K562 (cell line): ENCODE results near the gene P3H4. TPM values are rescaled to one million over a fixed set of nuclear protein-coding genes. Genes with fewer than 3 reads are reported as not detected.

Experiments
- ATAC-seq: fragments of 200-7000 bp; cut with Tn5 transposase; 3 replicates; pipeline ENCODE4 v1.9.1; 2020; ENCODE audit warnings: moderate library complexity
- BruUV-seq: library from RNA; stranded (reverse); fragments of 400-500 nt; replicated peaks from 2 replicates; lab custom pipeline; 2021; lab: Mats Ljungman, UMichigan
- CTCF ChIA-PET: fragments of 300-600 bp; formaldehyde crosslinking; extraction: SDS; loops from one replicate; lab custom pipeline; 2021; ENCODE audit warnings: low intra/inter-chr PET ratio; lab: Yijun Ruan, JAX
- POLR2A ChIA-PET: fragments of 300-600, 350-650 bp; sonication (Branson Sonifier 250); formaldehyde crosslinking; extraction: SDS; loops from one replicate; lab custom pipeline; 2021; ENCODE audit warnings: antibody characterized with exemption, inconsistent platforms; lab: Yijun Ruan, JAX
- DNase-seq, 4 experiments: peaks; one replicate each; pipeline versions ENCODE4 v3.0.0 to v3.0.0-alpha.2; 2011 to 2018; ENCODE audit warnings: low spot score in 3 of 4, mixed read lengths in 3 of 4; ENCODE audit errors: extremely low read depth in 1 of 4
- FAIRE-seq: peaks from 2 replicates; lab custom pipeline; 2011; peaks lifted over from hg19 to GRCh38; lab: Jason Lieb, UNC
- H2AFZ ChIP-seq: 2 replicates; pipeline ENCODE4 v1.6.0; 2011; ENCODE audit warnings: low read depth, low read length, control low read depth, inconsistent platforms
- H3K27ac ChIP-seq: fragments of 200-600 bp; 3 replicates; pipeline ENCODE4 v1.8.0; 2011; ENCODE audit warnings: low read depth, mild to moderate bottlenecking, control low read depth, inconsistent platforms, low read length, moderate library complexity, mixed read lengths; ENCODE audit errors: extremely low read depth
- H3K27me3 ChIP-seq, 2 experiments: fragments of 300-600 bp in 1 of 2; 2 replicates in 1 of 2; 3 replicates in 1 of 2; pipeline versions ENCODE4 v1.6.0 to v1.8.0; 2011; ENCODE audit warnings: inconsistent platforms in 2 of 2, low read length in 2 of 2, mild to moderate bottlenecking in 1 of 2, mixed read lengths in 1 of 2, moderate library complexity in 1 of 2; ENCODE audit not compliant: control insufficient read depth in 2 of 2, insufficient read depth in 2 of 2
- H3K36me3 ChIP-seq: fragments of 300-600 bp; 3 replicates; pipeline ENCODE4 v1.8.0; 2011; ENCODE audit warnings: mild to moderate bottlenecking, low read length, inconsistent platforms; ENCODE audit not compliant: control insufficient read depth, insufficient read depth
- H3K4me1 ChIP-seq, 2 experiments: fragments of 200-600 bp in 1 of 2; replicated peaks in 1 of 2; 2 replicates in 1 of 2; 3 replicates in 1 of 2; pipeline versions ENCODE4 v1.5.1 to v1.8.0; 2011; ENCODE audit warnings: inconsistent platforms in 2 of 2, low read length in 2 of 2, mild to moderate bottlenecking in 1 of 2, mixed read lengths in 1 of 2, moderate library complexity in 1 of 2; ENCODE audit not compliant: control insufficient read depth in 2 of 2, insufficient read depth in 2 of 2
- H3K4me2 ChIP-seq: 2 replicates; pipeline ENCODE4 v1.6.1; 2011; ENCODE audit warnings: low read length, control low read depth, inconsistent platforms, mixed read lengths; ENCODE audit not compliant: insufficient read depth
- H3K4me3 ChIP-seq: fragments of 200-600 bp; sonication (generic), shearing (Covaris generic); 2 replicates; pipeline ENCODE4 v1.5.1; 2016; ENCODE audit warnings: control low read depth, inconsistent platforms
- H3K79me2 ChIP-seq: fragments of 200-600 bp; 3 replicates; pipeline ENCODE4 v1.8.0; 2011; ENCODE audit warnings: low read length, inconsistent platforms; ENCODE audit not compliant: control insufficient read depth, insufficient read depth
- H3K9ac ChIP-seq, 2 experiments: 2 replicates each; pipeline versions ENCODE4 v1.6.0 to v1.6.1; 2011; ENCODE audit warnings: low read depth in 2 of 2, low read length in 2 of 2, control low read depth in 1 of 2, inconsistent platforms in 1 of 2, mild to moderate bottlenecking in 1 of 2, mixed read lengths in 1 of 2; ENCODE audit not compliant: insufficient read depth in 1 of 2
- H3K9me1 ChIP-seq: one replicate; pipeline ENCODE4 v1.6.0; 2011; ENCODE audit warnings: inconsistent platforms, mild to moderate bottlenecking, low read length, moderate library complexity; ENCODE audit not compliant: control insufficient read depth, insufficient read depth
- H3K9me3 ChIP-seq: replicated peaks from 2 replicates; pipeline ENCODE4 v1.5.1; 2011; ENCODE audit warnings: low read depth, low read length, inconsistent platforms; ENCODE audit not compliant: control insufficient read depth, insufficient read depth
- H4K20me1 ChIP-seq: replicated peaks from 2 replicates; pipeline ENCODE4 v1.6.1; 2011; ENCODE audit warnings: low read length, inconsistent platforms, mixed read lengths; ENCODE audit not compliant: control insufficient read depth, insufficient read depth
- ATF7 ChIP-seq: fragments of 450-650 bp; IDR thresholded peaks from 2 replicates; pipeline ENCODE4 v1.7.1; 2014; ENCODE audit warnings: mild to moderate bottlenecking, moderate library complexity
- BHLHE40 ChIP-seq: IDR thresholded peaks from 2 replicates; pipeline ENCODE4 v1.6.1; 2011; ENCODE audit warnings: low read length, improper control_type of control experiment
- DDX20 ChIP-seq: fragments of 450-650 bp; IDR thresholded peaks from 2 replicates; pipeline ENCODE4 v1.6.1; 2016; ENCODE audit warnings: missing genetic modification characterization, low read depth, mild to moderate bottlenecking, missing compliant biosample characterization, moderate library complexity
- ESRRA ChIP-seq: fragments of 450-650 bp; IDR thresholded peaks from 2 replicates; pipeline ENCODE4 v1.6.1; 2014; ENCODE audit warnings: low read depth, mild to moderate bottlenecking, moderate library complexity, borderline replicate concordance
- HDAC1 ChIP-seq, 2 experiments: fragments of 450-650 bp; IDR thresholded peaks; 2 replicates each; pipeline ENCODE4 v1.6.1; 2016 to 2017; ENCODE audit warnings: inconsistent platforms in 1 of 2, mild to moderate bottlenecking in 1 of 2, moderate library complexity in 1 of 2
- IRF2 ChIP-seq: sonication (generic); formaldehyde crosslinking; IDR thresholded peaks from 2 replicates; pipeline ENCODE4 v1.8.1; 2022; ENCODE audit warnings: mild to moderate bottlenecking, missing genetic modification reagents
- KDM1A ChIP-seq, 2 experiments: fragments of 450-650 bp; IDR thresholded peaks; 2 replicates each; pipeline ENCODE4 v1.6.1; 2016; ENCODE audit warnings: mild to moderate bottlenecking in 2 of 2
- KHSRP ChIP-seq: fragments of 450-650 bp; IDR thresholded peaks from 2 replicates; pipeline ENCODE4 v1.6.1; 2017
- KLF16 ChIP-seq: IDR thresholded peaks from 2 replicates; pipeline ENCODE4 v1.6.1; 2016; ENCODE audit warnings: antibody characterized with exemption
- PHB2 ChIP-seq: fragments of 450-650 bp; IDR thresholded peaks from 2 replicates; pipeline ENCODE4 v1.6.1; 2017; ENCODE audit warnings: low read depth
- POLR2B ChIP-seq: fragments of 450-650 bp; IDR thresholded peaks from 2 replicates; pipeline ENCODE4 v1.6.1; 2018; ENCODE audit warnings: low read depth; ENCODE audit not compliant: partially characterized antibody
- SMAD4 ChIP-seq: fragments of 250-450 bp; sonication (Bioruptor Pico); conservative IDR thresholded peaks from 2 replicates; pipeline ENCODE4 v1.8.0; 2021; ENCODE audit warnings: inconsistent platforms, mild to moderate bottlenecking, moderate library complexity
- TCF3 ChIP-seq: sonication (generic); formaldehyde crosslinking; IDR thresholded peaks from 2 replicates; pipeline ENCODE4 v1.4.0; 2020; ENCODE audit warnings: mild to moderate bottlenecking, missing genetic modification reagents
- WGBS: fragments of 100-300 bp; shearing (Covaris generic); methylation state at CpG from one replicate; pipeline ENCODE4 v1.1.6; 2016; ENCODE audit warnings: low coverage, mixed read lengths; ENCODE audit not compliant: insufficient coverage; ENCODE audit errors: missing lambda C conversion rate; 5-methylcytosine and 5-hydroxymethylcytosine counted together
- in situ Hi-C: fragments of 300-500 bp; cut with MboI; formaldehyde crosslinking; loops from 4 replicates; pipeline ENCODE4 v1.15.0; 2018; ENCODE audit warnings: inconsistent platforms, mixed read lengths
- intact Hi-C: fragments of 100-400 bp; cut with micrococcal nuclease; formaldehyde crosslinking; loops from 2 replicates; pipeline ENCODE4 v1.14.2; 2022
- polyA plus RNA-seq, 8 experiments: library from polyadenylated mRNA; depleted of rRNA in 4 of 8; stranded (reverse) in 5 of 8; unstranded in 3 of 8; fragments of >200 nt; fragmentation: Nextera tagmentation in 2 of 8; fragmentation: Illumina TruSeq in 1 of 8; extraction: Ambion mirVana in 2 of 8; extraction: Trizol in 1 of 8; gene quantifications; 2 replicates each; pipeline versions ENCODE4 v1.2.1 to v1.2.3, GENCODE V29; 2011 to 2014; ENCODE audit warnings: inconsistent platforms in 1 of 8, missing spikeins in 1 of 8
- total RNA-seq, 7 experiments: library from RNA; depleted of rRNA in 6 of 7; stranded (reverse); fragments of >200 nt in 6 of 7; fragmentation: Illumina TruSeq in 2 of 7; extraction: Trizol in 2 of 7; gene quantifications; 2 replicates each; pipeline versions ENCODE4 v1.2.1 to v1.2.3, GENCODE V29; 2011 to 2021; ENCODE audit warnings: low replicate concordance in 1 of 7
- TF ChIP-seq, protein P1 (sequence below): fragments of 250-450 bp; sonication (Bioruptor Pico); IDR thresholded peaks from 2 replicates; pipeline ENCODE4 v1.5.0; 2021; ENCODE audit warnings: mild to moderate bottlenecking, borderline replicate concordance
- TF ChIP-seq, protein P2 (sequence below): fragments of 450-650 bp; IDR thresholded peaks from 2 replicates; pipeline ENCODE4 v1.6.1; 2018; ENCODE audit warnings: mild to moderate bottlenecking, low read depth; ENCODE audit not compliant: partially characterized antibody
- TF ChIP-seq, protein P3 (sequence below): fragments of 200-800 bp; sonication (Bioruptor generic); IDR thresholded peaks from 2 replicates; pipeline ENCODE4 v1.6.1; 2017; ENCODE audit warnings: missing genetic modification characterization, missing compliant biosample characterization

P3H4 gene
- total and polyA plus RNA-seq, 9 of the 15 experiments (the other 6 are each of a cell fraction or from before 2014, with no cell fraction given), result 0.10 to 3.7 (median 1.0) TPM

DNA sequence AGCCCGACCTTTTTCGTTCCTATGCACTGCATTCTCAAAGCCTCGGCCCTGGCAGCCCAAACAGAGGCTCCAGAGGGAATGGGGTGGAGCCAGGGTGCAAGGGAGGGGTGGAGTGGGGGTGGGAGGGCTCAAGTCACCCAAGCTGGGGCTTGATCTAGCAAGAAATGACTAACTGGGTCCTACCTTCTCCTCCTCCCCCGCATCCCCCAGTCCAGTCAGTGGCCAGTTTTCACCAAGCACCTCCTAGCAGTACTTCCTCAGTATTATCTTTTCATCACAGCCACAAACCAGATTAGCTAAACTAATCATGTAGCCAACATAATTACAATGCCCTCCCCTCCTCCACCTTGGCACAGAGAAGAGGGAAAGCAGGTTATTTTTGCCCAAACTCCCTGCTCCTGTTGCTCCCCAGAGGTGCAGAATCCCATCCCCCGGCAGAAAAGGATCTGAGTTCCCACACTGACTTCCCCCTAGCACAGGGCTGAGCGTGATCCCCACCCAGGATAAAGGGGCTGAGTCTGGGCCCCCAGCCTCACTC is 27.5 kb downstream of the P3H4 start:
- WGBS, result 0% methylated on average over 6 of the region's 6 CpGs
- Histone ChIP-seq H3K9me3 (no peaks in the 10 kb centered on the region), H3K4me1 (peaks cover 34 to 44% of the 10 kb centered on the region in 2 experiments), H4K20me1 (peaks cover 9% of the 10 kb centered on the region), H3K27ac (peak overlapping the region; percentile 89), H3K9ac (peak overlapping the region; percentile 80 to 96; a peak in 3 of 4 replicates), H3K9me1 (peaks cover 7% of the 10 kb centered on the region), H3K79me2 (peaks cover 65% of the 10 kb centered on the region), H3K4me3 (peak overlapping the region; percentile 59), H3K4me2 (peak overlapping the region; percentile 97), H3K36me3 (peaks cover 17% of the 10 kb centered on the region; the same call in 1 of the 3 replicates), H2AFZ (0 out of 2 replicates have a peak overlapping the region, but pooled peaks have one; percentile 44), H3K27me3 (no peaks in the 10 kb centered on the region)
- FAIRE-seq, result peak; percentile 98
- ChIA-PET POLR2A (interaction anchor here (0.7 to 3.7 kb wide), 10 partner anchors 8 to 232 kb away, joined by 3 to 30 read pairs (median 4); no protein-coding TSS in a partner anchor), CTCF (no interaction called here)
- DNase-seq, result peak; percentile 85 to 97 (median 91)
- in situ Hi-C loops, result no loop called here
- no TSS peak for BruUV-seq
- intact Hi-C loops, result loop anchor here (1.0 to 2.0 kb wide), 2 partner anchors 9 to 17 kb away; no protein-coding TSS in a partner anchor
- ATAC-seq, result peak; percentile 62
- TF ChIP-seq SMAD4 (CRISPR knock-in tag), result peak; percentile 48; the same call in 1 of the 2 replicates
- TF ChIP-seq POLR2B, result peak; percentile 45
- 0 out of 2 replicates have a peak, but pooled peaks have one; percentile 56 for TF ChIP-seq PHB2
- peak; percentile 89 for TF ChIP-seq KLF16
- TF ChIP-seq, protein P1, sequence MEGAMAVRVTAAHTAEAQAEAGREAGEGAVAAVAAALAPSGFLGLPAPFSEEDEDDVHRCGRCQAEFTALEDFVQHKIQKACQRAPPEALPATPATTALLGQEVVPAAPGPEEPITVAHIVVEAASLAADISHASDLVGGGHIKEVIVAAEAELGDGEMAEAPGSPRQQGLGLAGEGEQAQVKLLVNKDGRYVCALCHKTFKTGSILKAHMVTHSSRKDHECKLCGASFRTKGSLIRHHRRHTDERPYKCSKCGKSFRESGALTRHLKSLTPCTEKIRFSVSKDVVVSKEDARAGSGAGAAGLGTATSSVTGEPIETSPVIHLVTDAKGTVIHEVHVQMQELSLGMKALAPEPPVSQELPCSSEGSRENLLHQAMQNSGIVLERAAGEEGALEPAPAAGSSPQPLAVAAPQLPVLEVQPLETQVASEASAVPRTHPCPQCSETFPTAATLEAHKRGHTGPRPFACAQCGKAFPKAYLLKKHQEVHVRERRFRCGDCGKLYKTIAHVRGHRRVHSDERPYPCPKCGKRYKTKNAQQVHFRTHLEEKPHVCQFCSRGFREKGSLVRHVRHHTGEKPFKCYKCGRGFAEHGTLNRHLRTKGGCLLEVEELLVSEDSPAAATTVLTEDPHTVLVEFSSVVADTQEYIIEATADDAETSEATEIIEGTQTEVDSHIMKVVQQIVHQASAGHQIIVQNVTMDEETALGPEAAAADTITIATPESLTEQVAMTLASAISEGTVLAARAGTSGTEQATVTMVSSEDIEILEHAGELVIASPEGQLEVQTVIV, result no peak
- peak in 1 of 2 experiments; percentile 86; a peak in 2 of 4 replicates for TF ChIP-seq HDAC1 (IDR thresholded peaks at IDR 0.05)
- TF ChIP-seq BHLHE40, result peak; percentile 45
- no peak for TF ChIP-seq DDX20
- TF ChIP-seq KHSRP, result no peak
- TF ChIP-seq, protein P2, sequence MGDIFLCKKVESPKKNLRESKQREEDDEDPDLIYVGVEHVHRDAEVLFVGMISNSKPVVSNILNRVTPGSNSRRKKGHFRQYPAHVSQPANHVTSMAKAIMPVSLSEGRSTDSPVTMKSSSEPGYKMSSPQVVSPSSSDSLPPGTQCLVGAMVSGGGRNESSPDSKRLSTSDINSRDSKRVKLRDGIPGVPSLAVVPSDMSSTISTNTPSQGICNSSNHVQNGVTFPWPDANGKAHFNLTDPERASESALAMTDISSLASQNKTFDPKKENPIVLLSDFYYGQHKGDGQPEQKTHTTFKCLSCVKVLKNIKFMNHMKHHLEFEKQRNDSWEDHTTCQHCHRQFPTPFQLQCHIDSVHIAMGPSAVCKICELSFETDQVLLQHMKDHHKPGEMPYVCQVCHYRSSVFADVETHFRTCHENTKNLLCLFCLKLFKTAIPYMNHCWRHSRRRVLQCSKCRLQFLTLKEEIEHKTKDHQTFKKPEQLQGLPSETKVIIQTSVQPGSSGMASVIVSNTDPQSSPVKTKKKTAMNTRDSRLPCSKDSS, result no peak
- TF ChIP-seq, protein P3, sequence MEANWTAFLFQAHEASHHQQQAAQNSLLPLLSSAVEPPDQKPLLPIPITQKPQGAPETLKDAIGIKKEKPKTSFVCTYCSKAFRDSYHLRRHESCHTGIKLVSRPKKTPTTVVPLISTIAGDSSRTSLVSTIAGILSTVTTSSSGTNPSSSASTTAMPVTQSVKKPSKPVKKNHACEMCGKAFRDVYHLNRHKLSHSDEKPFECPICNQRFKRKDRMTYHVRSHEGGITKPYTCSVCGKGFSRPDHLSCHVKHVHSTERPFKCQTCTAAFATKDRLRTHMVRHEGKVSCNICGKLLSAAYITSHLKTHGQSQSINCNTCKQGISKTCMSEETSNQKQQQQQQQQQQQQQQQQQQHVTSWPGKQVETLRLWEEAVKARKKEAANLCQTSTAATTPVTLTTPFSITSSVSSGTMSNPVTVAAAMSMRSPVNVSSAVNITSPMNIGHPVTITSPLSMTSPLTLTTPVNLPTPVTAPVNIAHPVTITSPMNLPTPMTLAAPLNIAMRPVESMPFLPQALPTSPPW (CRISPR knock-in tag), result peak; percentile 96
- peak; percentile 48; the same call in 1 of the 2 replicates for TF ChIP-seq ESRRA
- TF ChIP-seq KDM1A (IDR thresholded peaks at IDR 0.05), result peak; percentile 46 to 71; a peak in 3 of 4 replicates
- peak; percentile 50 for TF ChIP-seq ATF7
- TF ChIP-seq IRF2 (CRISPR knock-in tag), result no peak
- TF ChIP-seq TCF3 (CRISPR knock-in tag), result 0 out of 2 replicates have a peak, but pooled peaks have one; percentile 19
